GM10248 (cell line): ENCODE results near the gene ANKUB1.

Experiments used
- CTCF ChIA-PET: fragments of 300-600 bp; sonication (Branson Sonifier 250); formaldehyde crosslinking; extraction: SDS; loops from one replicate; lab custom pipeline; 2021; ENCODE audit warnings: antibody characterized with exemption; lab: Yijun Ruan, JAX
- POLR2A ChIA-PET: fragments of 350-650 bp; sonication (Branson Sonifier 250); formaldehyde crosslinking; extraction: SDS; loops from one replicate; lab custom pipeline; 2020; ENCODE audit warnings: antibody characterized with exemption; lab: Yijun Ruan, JAX
- DNase-seq: peaks from one replicate; pipeline ENCODE4 v3.0.0; 2012; ENCODE audit errors: extremely low spot score
- CTCF ChIP-seq: IDR thresholded peaks from 2 replicates; pipeline ENCODE4 v1.5.1; 2012; ENCODE audit warnings: mild to moderate bottlenecking, low read depth; ENCODE audit errors: extremely low read depth, missing control alignments, control extremely low read depth

The ANKUB1 gene

GRCh38 chr3:149726716-149727407 is 65.5 kb downstream of the ANKUB1 start:
- CTCF ChIA-PET, result interaction anchor here (1.4 to 2.9 kb wide), 3 partner anchors 10 to 81 kb away, joined by 4 to 13 read pairs (median 6); no protein-coding TSS in a partner anchor
- no peak for TF ChIP-seq CTCF
- DNase-seq, result peak; percentile 20
- POLR2A ChIA-PET, result no interaction called here

GRCh38 chr3:149723781-149724180 is 68.6 kb downstream of the ANKUB1 start:
- CTCF ChIA-PET, result no interaction called here
- no peak for TF ChIP-seq CTCF
- POLR2A ChIA-PET, result no interaction called here

GRCh38 chr3:149720918-149721317 is 71.4 kb downstream of the ANKUB1 start:
- no peak for DNase-seq
- no peak for TF ChIP-seq CTCF
- POLR2A ChIA-PET, result no interaction called here
- CTCF ChIA-PET, result interaction anchor here (1.1 to 6.2 kb wide), 4 partner anchors 9 to 209 kb away, joined by 3 to 91 read pairs (median 4); no protein-coding TSS in a partner anchor

More at GRCh38 chr3:149723781-149724180, 68.6 kb downstream of the ANKUB1 start:
- no peak for DNase-seq

- POLR2A ChIA-PET, result no interaction called here
Measured at GRCh38 chr3:149717391-149718056, 74.8 kb downstream of the ANKUB1 start.

GRCh38 chr3:149716984-149717383 is 75.4 kb downstream of the ANKUB1 start:
- POLR2A ChIA-PET, result no interaction called here
- no peak for DNase-seq
- no peak for TF ChIP-seq CTCF
- CTCF ChIA-PET, result interaction anchor here (0.9 to 6.2 kb wide), 31 partner anchors 10 to 237 kb away, joined by 3 to 91 read pairs (median 4); partner anchors contain the start of gene COMMD2

More at GRCh38 chr3:149717391-149718056, 74.8 kb downstream of the ANKUB1 start:
- peak; percentile 65 for TF ChIP-seq CTCF
- peak; percentile 40 for DNase-seq
- CTCF ChIA-PET, result interaction anchor here (0.9 to 6.2 kb wide), 32 partner anchors 9 to 238 kb away, joined by 3 to 91 read pairs (median 4); partner anchors contain the start of gene COMMD2

- CTCF ChIA-PET, result interaction anchor here (0.9 to 4.3 kb wide), 5 partner anchors 10 to 203 kb away, joined by 4 to 29 read pairs (median 5); no protein-coding TSS in a partner anchor
- no peak for DNase-seq
- TF ChIP-seq CTCF, result no peak
- POLR2A ChIA-PET, result no interaction called here
Measured at GRCh38 chr3:149715247-149715646, 77.1 kb downstream of the ANKUB1 start.
